ENCODE data around the gene UGT1A8.
"Not testable (repeated sequence)": the region's sequence is repeated elsewhere in the genome, so short reads cannot be mapped to it uniquely, and the experiment has no call there.

Gene UGT1A8

DNA sequence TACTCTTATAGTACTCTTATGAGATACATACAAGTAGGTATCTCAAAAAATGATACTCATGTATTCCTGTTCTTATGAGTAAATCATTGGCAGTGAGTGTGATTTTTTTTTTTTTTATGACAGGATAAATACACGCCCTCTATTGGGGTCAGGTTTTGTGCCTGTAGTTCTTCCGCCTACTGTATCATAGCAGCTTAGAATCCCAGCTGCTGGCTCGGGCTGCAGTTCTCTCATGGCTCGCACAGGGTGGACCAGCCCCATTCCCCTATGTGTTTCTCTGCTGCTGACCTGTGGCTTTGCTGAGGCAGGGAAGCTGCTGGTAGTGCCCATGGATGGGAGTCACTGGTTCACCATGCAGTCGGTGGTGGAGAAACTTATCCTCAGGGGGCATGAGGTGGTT is at the start of gene UGT1A8:
Gene UGT1A8, plus strand, starts transcription at position 158 of the 400 bp plus-strand sequence. Its CDS starts 75 bp downstream, at position 233.
- not testable (repeated sequence) for DNase-seq (ENCODE audit: low read depth)

DNA sequence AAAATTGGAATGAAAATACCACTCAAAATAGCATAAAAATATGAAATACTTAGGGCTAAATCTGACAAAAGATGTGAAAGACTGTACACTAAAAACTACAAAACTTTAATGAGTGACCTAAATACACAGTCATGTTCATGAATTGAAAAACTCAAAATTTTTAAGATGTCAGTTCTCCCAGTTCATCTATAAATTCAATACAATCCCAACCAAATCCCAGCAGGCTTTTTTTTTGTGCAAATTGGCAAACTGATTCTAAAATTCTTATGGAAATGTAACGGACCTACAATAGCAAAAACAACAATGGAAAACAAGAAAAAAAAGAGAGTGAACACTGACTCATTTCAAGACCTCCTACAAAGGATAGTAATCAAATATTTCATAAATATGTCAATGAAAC is 46.4 kb upstream of the UGT1A8 start:
- no peak for DNase-seq (ENCODE audit: low read depth)

DNA sequence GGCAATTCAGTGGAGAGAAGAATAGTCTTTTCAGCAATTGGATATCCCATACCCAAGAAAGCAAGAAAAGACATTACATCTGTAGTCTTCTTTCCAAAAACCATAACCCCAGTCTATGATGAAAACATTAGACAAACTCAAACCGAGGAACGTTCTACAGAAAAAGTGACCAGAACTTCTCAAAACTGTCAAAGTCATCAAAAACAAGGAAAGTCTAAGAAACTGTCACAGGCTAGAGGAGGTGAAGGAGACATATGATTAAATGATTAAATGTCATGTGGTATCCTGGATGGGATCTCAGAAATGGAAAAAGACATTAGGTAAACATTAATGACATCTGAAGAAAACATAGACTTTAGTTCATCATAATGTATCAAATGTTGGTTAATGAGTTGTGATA is 46.0 kb upstream of the UGT1A8 start:
- DNase-seq (ENCODE audit: low read depth), result no peak

DNA sequence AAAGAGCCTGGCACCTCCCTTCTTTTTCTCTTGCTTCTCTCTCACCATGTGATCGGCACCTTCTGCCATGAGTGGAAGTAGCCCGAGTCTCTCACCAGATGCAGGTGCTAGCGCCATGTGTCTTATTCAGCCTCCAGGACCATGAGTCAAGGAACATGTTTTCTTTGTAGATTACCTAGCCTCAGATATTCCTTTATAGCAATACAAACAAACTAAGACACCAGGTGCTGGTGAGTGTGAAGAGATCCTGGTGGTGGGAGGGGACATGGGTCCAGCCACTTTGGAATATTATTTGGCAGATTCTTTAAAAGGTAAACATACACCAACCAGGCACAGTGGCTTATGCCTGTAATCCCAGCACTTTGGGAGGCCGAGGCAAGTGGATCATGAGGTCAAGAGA is 45.0 kb upstream of the UGT1A8 start:
- no peak for DNase-seq (ENCODE audit: low read depth)

DNA sequence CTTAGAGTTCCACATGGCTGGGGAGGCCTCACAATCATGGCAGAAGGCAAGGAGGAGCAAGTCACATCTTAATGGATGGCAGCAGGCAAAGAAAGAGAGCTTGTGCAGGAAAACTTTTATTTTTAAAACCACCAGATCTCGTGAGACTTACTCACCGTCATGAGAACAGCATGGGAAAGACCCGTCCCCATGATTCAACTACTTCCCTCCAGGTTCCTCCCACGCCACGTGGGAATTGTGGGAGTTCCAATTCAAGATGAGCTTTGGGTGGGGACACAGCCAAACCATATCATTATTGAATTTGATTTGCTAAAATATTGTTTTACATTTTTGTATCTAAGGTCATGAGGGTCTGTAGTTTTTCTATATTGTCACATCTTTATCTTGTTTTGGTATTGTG is 40.1 kb upstream of the UGT1A8 start:
- not testable (repeated sequence) for DNase-seq (ENCODE audit: low read depth)

DNA sequence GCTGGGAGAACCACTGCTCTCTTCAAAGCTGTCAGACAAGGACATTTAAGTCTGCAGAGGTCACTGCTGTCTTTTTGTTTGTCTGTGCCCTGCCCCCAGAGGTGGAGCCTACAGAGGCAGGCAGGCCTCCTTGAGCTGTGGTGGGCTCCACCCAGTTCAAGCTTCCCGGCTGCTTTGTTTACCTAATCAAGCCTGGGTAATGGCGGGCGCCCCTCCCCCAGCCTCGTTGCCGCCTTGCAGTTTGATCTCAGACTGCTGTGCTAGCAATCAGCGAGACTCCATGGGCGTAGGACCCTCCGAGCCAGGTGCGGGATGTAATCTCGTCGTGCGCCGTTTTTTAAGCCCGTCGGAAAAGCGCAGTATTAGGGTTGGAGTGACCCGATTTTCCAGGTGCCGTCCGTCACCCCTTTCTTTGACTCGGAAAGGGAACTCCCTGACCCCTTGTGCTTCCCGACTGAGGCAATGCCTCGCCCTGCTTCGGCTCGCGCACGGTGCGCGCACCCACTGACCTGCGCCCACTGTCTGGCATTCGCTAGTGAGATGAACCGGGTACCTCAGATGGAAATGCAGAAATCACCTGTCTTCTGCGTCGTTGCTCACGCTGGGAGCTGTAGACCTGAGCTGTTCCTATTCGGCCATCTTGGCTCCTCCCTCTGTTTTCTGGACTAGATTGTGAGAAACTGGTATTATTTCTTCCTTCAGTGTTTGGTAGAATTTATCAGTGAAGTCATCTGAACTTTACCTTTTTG is 34.0 kb upstream of the UGT1A8 start:
- DNase-seq (ENCODE audit: low read depth), result not testable (repeated sequence)

DNA sequence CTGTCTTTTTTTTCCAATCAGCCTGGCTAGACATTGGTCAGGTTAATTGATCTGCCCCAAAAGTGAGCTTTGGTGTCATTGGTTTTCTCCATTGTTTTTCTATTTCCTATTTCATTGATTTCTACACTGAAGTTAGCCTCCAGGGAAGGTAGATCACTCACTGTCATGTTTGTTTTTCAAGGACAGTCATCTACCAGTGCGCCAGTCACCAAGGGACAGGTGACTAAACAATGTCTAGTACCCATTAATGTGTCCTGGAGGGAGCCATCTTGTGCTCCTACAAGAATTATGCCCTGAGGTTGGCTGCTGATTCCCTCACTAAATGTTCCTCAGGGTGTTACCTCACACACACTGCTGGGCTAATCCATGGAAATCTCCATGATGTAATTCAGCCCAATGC is 33.2 kb upstream of the UGT1A8 start:
- DNase-seq (ENCODE audit: low read depth), result no peak

DNA sequence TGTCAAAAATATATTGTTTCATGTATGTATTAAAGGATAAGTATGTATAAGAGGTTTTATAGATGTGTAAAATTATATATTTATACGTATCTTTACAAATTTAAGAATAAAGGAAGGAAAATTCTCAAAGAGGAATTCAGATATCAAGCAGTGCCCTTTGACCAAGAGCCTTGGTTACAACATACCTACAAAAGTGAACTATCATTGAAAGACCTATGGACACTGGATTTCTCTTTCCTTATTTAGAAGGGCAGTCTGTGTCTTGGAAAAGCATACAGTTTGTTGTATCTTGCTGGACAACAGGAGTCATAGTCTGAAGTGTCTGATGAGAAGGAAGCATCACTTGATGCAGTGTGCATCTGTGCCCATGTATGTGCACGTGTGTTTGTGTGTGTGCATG is 29.0 kb upstream of the UGT1A8 start:
- no peak for DNase-seq (ENCODE audit: low read depth)

DNA sequence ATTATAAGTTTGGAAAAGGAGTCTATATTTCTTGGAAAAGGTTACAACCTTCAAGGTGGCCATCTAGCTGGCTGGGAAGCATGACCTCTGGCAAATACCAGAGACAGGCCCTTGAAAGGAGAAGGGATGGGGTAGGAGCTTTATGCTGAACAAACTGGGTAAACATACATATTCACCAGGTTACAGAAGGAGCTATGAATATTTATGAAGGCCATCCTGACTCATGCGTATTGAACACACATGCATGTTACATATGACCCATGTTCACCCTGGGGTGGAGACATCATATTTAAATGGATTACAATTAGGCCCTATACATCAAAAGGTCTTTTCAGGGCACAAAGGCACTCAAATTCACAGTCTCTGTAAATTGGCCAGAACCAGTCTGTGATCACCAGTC is 24.7 kb upstream of the UGT1A8 start:
- not testable (repeated sequence) for DNase-seq (ENCODE audit: low read depth)

DNA sequence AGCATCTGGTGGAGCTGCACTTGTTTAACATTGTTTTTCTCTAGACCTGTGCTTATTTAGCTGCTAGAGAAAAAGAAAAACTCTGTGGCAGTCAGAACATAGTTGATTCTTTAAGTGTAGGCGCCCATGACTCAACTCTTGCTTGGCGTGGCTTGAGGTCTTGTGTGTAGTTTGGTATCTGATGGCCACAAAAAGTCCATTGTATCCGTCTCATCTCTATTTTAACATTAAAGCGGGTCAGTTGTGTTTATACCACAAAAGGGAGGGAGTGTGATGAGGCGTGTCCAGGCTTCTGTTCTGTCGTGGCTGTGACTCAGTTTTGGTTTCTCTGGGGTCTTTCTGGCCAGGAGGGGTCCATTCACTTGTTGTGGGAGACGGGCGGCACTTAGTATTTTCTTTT is 24.2 kb upstream of the UGT1A8 start:
- no peak for DNase-seq (ENCODE audit: low read depth)

DNA sequence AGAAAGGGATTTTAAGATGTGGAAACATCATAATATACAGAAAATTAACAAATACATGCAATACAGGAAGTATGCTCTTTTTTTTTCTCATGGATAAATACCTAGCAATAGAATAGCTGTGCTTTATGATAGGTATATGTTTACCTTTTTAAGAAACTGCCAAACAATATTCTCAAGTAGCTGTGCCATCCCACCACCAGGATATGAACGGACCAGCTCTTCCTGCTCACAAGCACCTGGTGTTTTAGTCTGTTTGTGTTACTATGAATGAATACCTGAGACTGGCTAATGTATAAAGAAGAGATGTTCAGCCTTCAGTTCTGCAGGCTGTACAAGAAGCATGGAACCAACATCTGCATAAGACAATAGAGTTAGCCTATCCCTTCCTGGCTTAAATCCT is 19.9 kb upstream of the UGT1A8 start:
- DNase-seq (ENCODE audit: low read depth), result no peak

DNA sequence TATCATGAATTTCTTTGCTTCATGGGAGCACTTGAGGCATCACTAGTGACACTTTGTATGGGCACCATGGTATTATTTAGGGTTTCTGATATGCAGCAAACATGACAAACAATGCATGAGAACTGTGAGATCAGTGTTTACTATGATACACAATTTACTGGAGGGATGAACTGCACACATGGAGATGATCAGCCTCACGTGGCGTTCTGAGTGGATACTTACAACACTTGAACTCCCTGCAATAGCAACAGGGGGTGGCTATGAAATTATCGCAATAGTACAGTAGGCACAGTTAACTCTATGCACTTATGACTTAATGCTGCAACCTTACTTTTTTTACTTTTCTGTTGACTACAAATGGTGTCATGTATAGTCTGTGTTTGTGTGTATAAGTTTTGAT is 18.5 kb upstream of the UGT1A8 start:
- no peak for DNase-seq (ENCODE audit: low read depth)

DNA sequence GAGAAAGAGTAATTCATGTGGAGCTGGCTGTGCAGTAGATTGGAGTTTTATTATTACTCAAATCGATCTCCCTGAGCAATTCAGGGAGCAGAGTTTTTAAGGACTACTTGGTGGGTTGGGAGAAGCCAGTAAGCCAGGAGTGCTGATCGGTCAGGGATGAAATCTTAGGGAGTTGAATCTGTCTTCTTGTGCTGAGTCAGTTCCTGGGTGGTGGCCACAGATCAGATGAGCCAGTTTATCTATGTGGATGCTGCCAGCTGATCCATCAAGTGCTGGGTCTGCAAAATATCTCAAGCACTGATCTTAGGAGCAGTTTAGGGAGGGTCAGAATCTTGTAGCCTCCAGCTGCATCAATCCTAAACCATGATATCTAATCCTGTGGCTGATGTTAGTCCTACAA is 17.0 kb upstream of the UGT1A8 start:
- DNase-seq (ENCODE audit: low read depth), result no peak

DNA sequence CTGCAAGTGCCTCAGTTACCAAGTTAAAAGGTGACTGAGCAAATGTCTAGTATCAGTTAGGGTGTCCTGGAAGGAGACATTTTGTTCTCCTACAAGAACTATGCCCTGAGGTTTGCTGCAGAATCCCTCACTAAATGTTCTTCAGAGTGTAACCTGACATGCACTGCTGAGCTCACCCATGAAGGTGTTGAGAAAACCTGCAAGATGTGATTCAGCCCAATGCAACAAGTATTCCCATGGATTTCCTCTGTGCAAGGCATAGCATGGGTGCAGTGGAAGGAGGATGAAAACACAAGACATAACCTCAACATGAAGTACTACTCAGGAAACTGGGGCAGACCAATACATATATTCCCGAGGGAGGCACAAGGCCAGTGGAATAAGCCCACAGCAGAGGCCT is 15.4 kb upstream of the UGT1A8 start:
- DNase-seq (ENCODE audit: low read depth), result no peak

DNA sequence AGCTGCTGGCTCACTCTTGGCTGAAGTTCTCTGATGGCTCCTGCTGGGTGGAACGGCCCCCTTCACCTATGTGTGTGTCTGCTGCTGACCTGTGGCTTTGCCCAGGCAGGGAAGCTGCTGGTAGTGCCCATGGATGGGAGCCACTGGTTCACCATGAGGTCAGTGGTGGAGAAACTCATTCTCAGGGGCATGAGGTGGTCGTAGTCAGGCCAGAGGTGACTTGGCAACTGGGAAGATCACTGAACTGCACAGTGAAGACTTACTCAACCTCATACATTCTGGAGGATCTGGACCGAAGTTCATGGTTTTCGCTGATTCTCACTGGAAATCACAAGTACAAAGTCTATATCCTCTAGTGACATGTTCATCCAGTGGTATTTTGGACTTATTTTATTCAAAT is 13.9 kb upstream of the UGT1A8 start:
- no peak for DNase-seq (ENCODE audit: low read depth)

DNA sequence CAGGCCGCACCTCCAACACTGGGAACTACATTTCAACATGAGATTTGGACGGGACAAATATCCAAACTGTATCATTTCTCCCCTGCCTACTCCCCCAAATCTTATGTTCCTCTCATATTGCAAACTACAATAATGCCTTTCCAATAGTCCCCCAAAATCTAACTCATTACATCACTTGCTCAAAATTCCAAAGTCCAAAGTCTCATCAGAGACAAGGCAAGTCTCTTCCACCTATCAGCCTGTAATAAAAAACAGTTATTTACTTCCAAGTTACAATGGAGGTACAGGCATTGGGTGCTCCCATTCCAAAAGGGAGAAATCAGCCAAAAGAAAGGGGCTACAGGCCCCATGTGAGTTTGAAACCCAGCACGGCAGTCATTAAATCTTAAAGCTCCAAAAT is 12.6 kb upstream of the UGT1A8 start:
- DNase-seq (ENCODE audit: low read depth), result no peak

DNA sequence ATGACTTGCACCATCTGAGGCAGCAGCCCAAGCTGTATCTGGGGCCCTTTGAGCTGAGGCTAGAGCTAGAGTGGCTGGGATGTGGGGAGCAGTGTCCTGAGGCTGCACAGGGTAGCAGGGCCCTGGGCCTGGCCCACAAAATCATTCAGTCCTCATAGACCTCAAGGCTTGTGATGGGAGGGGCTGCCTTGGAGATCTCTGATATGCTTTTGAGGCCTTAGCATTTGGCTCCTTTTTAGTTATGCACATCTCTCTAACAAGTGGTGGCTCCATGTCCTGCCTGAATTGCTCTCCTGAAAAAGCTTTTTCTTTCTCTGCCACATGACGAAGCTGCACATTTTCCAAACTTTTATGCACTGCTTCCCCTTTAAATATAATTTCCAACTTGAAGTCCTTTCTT is 11.8 kb upstream of the UGT1A8 start:
- DNase-seq (ENCODE audit: low read depth), result no peak

DNA sequence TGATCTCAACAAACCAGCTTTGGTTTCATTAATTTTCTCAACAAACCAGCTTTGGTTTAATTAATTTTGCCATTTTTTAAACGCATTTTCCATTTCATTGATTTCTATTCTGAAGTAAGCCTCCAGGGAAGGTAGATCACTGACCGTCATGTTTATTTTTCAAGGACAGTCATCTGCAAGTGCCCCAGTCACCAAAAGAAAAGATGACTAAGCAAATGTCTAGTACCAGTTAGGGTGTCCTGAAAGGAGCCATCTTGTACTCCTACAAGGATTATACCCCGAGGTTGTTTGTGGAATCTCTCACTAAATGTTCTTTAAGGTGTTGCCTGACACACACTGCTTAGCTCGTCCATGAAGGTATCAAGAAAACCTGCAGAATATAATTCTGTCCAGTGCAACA is 6.1 kb upstream of the UGT1A8 start:
- DNase-seq (ENCODE audit: low read depth), result no peak

DNA sequence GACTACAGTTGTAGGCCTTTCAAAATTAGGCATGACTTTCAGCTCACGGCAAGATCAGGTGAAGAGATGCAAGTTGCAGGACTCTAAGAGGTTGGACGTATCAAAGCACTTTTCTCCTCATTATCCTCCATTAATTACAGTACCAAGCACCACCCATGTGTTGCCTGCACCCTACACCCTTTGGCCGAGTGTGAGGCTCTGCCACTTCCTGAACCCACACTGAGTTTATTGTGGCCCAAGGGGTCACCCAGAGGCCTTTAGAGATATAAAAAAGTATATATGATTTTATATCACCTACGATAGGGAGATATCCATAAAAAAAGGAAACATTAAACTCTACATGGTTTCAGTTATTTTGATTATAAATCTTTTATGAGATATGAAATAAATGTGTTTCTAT is 2.8 kb downstream of the UGT1A8 start:
- no peak for DNase-seq (ENCODE audit: low read depth)

DNA sequence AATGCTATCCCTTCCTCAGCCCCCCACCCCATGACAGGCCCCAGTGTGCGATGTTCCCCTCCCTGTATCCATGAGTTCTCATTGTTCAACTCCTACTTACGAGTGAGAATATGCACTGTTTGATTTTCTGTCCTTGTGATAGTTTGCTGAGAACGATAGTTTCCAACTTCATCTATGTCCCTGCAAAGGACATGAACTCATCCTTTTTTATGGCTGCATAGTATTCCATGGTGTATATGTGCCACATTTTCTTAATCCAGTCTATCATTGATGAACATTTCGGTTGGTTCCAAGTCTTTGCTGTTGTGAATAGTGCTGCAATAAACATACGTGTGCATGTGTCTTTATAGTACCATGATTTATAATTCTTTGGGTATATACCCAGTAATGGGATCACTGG is 4.4 kb downstream of the UGT1A8 start:
- DNase-seq (ENCODE audit: low read depth), result not testable (repeated sequence)

DNA sequence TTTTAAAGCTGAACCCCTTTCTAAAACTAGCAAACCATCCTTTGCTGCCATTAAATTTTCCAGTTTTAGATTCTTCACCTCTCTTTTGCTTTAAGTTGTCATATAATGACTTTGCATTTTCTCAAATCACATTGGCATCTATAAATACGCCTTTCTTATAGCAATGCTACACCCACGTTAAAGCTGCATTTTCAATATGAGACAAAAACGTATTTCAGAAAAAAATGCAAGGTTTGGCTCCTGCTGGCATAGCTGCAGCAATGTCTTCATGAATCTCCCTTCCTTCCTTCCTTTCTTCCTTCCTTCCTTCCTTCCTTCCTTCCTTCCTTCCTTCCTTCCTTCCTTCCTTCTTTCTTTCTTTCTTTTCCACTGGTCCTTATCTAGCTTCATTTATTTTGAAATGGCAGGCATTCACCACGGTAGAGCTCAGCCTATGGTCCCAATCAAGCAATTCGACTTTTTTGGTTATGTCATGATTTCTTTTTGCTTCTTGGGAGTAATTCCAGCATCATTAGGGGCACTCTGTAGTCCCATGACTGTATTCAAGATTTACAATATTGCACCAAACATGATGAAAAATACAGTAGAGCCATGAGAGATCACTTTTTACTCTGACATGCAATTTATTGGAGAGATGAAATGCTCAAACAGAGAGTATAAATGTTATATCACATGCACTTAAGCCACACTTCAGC is 10.0 kb downstream of the UGT1A8 start:
- DNase-seq (ENCODE audit: low read depth), result no peak

DNA sequence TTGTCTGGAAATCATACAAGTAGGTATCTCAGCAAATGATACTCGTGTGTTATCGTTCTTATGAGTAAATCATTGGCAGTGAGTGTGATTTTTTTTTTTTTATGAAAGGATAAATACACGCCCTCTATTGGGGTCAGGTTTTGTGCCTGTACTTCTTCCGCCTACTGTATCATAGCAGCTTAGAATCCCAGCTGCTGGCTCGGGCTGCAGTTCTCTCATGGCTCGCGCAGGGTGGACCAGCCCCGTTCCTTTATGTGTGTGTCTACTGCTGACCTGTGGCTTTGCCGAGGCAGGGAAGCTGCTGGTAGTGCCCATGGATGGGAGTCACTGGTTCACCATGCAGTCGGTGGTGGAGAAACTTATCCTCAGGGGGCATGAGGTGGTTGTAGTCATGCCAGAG is 18.9 kb downstream of the UGT1A8 start, which contains the start of gene UGT1A10:
Gene UGT1A10, plus strand, starts transcription at position 143 of the 400 bp plus-strand sequence. Its CDS starts 75 bp downstream, at position 218.
- not testable (repeated sequence) for DNase-seq (ENCODE audit: low read depth)

DNA sequence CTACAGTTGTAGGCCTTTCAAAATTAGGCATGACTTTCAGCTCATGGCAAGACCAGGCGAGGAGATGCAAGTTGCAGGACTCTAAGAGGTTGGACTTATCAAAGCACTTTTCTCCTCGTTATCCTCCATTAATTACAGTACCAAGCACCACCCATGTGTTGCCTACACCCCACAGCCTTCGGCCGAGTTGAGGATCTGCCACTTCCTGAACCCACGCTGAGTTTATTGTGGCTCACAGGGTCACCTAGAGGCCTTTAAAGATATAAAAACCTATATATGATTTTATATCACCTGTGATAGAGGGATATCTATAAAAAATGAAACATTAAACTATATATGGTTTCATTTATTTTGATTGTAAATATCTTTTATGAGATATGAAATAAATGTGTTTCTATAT is 21.4 kb downstream of the UGT1A8 start:
- DNase-seq (ENCODE audit: low read depth), result no peak

DNA sequence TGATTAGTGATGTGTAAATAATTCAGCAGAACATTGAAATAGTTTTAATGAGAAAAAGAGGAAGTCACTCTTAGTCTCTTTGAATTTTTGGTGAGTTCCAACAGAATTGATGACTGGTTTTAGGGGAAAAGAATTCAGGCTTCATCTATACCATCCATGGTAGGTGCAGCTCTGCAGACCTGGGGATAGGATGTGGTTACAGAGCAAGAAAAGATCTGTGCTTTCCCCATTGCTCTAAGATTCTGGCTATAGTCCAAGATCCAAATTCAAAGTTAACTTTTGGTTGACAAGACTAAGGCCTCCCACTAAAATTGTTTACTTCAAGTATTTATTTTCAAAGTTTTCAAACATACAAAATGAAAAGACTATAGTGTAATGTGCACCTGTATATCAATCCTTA is 22.4 kb downstream of the UGT1A8 start:
- no peak for DNase-seq (ENCODE audit: low read depth)
